Activated T-cell treated with anti-CD3 and anti-CD28 coated beads, Interleukin-2, amount 50 U/mL, for 24 hours (primary cell): Measurements from ENCODE around the gene PRKAG3.
"Not testable (repeated sequence)": the region's sequence is repeated elsewhere in the genome, so short reads cannot be mapped to it uniquely, and the experiment has no call there.

Experiments
- DNase-seq: peaks from one replicate; pipeline ENCODE4 v3.0.0-alpha.2; 2020
- H3K27ac Mint-ChIP-seq: 2 replicates; pipeline ENCODE4 v1.8.0; 2020; ENCODE audit warnings: mild to moderate bottlenecking, mixed read lengths
- H3K27me3 Mint-ChIP-seq: 2 replicates; pipeline ENCODE4 v1.8.0; 2020; ENCODE audit warnings: mixed read lengths
- H3K36me3 Mint-ChIP-seq: 2 replicates; pipeline ENCODE4 v1.8.0; 2020; ENCODE audit warnings: low read depth, mixed read lengths
- H3K4me1 Mint-ChIP-seq: 2 replicates; pipeline ENCODE4 v1.8.0; 2020; ENCODE audit warnings: low read depth, mixed read lengths
- H3K4me3 Mint-ChIP-seq: 2 replicates; pipeline ENCODE4 v1.8.0; 2020; ENCODE audit warnings: mild to moderate bottlenecking, moderate library complexity, mixed read lengths
- H3K9me3 Mint-ChIP-seq: 2 replicates; pipeline ENCODE4 v1.8.0; 2020; ENCODE audit warnings: mixed read lengths

Gene PRKAG3

DNA sequence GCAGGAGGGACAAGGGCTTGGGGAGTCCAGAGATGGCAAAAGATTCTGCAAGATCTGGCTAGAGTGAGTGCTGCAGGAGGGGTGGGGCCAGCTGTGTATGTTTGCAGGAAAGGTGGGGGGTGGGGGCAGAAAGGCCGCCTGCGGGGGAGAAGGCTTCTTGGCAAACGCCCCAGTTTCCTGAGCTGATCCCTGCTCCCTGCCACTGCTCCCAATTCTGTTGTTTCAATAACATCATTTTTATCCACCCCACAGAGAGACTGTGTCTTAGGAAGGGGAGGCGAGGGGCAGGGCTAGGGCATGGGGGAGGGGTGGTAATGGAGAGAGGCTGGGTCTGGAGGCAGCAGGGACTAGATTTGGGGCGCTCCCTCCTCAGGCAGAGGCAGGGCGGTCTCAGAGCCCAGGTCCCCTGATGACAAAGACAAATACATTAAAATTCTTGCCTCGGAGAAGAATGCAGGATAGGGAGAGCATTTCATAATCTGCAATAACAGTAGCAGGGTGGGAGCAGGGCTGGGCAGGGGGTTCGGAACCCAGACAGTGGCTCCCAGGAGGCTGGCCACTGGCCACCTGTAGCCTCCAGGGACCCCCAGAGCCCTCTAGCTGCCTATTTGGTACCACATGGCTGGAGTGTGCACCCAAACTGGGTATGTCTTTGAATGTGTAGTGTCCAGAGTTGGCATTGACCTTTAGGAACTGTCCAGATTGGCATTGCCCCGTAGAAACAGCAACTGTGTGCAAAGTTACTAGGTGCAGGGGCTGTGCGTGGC is 26.0 kb upstream of the PRKAG3 start:
- no peak for DNase-seq
- Mint-ChIP-seq H3K27ac (no peak overlapping the region), H3K9me3 (no peaks in the 10 kb centered on the region), H3K27me3 (peaks cover 86% of the 10 kb centered on the region), H3K4me3 (no peak overlapping the region), H3K4me1 (peaks cover 20% of the 10 kb centered on the region), H3K36me3 (no peaks in the 10 kb centered on the region)

DNA sequence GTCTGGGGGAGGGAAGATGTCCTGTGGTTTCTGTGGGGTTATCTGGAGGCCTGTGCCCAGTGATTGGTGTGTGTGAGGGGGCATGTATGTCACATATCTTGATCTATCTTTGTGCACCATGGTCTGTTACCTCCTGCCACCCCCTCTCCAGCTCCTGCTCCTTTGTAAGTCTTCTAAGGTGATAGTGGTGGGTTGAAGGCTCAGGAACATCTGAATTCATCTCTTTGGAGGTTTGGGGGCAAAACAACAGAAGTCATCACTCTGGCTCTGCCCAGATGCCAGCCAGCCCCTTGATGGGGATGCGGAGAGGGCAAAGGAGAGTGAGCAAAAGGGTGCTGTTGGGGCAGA is 25.3 kb upstream of the PRKAG3 start:
- Mint-ChIP-seq H3K27ac (no peak overlapping the region), H3K36me3 (no peaks in the 10 kb centered on the region), H3K4me3 (no peak overlapping the region), H3K4me1 (peaks cover 20% of the 10 kb centered on the region), H3K27me3 (peaks cover 84% of the 10 kb centered on the region), H3K9me3 (no peaks in the 10 kb centered on the region)
- DNase-seq, result no peak

DNA sequence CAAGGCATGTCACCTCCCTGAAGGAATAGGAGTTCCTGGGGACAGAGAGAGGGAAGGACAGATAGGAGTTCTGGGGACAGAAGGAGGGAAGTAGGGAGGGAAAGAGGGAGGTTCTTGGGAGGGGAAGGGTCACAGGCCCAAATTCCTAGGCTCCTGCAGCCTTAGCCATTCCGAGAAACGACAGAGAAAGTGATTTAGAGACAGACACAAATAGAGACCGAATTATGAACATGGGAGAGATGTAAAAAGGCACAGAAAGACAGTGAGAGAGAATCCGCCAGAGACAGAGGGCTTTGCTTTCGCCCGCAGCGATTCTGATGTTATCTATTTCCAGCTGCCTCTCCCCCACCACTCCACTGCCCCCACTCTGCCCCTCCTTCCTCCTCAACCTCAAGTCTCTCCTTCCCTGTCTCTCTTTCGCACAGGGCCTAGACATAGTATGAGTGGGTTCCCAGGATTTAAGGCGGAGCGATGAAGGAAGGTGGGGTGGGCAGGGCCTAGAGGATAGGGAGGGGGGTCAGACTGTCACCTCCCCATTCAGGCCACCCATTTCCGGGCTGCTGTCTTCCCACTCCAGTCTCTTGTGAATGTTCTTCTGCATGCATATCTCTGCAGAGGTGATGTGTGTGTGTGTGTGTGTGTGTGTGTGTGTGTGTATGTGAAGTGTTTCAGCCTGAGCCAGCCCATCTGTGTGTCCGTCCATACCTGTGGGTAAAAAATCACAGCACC is 24.7 kb upstream of the PRKAG3 start:
- Mint-ChIP-seq H3K36me3 (no peaks in the 10 kb centered on the region), H3K9me3 (no peaks in the 10 kb centered on the region), H3K27me3 (peaks cover 83% of the 10 kb centered on the region), H3K4me3 (no peak overlapping the region), H3K4me1 (peaks cover 20% of the 10 kb centered on the region), H3K27ac (no peak overlapping the region)
- no peak for DNase-seq

DNA sequence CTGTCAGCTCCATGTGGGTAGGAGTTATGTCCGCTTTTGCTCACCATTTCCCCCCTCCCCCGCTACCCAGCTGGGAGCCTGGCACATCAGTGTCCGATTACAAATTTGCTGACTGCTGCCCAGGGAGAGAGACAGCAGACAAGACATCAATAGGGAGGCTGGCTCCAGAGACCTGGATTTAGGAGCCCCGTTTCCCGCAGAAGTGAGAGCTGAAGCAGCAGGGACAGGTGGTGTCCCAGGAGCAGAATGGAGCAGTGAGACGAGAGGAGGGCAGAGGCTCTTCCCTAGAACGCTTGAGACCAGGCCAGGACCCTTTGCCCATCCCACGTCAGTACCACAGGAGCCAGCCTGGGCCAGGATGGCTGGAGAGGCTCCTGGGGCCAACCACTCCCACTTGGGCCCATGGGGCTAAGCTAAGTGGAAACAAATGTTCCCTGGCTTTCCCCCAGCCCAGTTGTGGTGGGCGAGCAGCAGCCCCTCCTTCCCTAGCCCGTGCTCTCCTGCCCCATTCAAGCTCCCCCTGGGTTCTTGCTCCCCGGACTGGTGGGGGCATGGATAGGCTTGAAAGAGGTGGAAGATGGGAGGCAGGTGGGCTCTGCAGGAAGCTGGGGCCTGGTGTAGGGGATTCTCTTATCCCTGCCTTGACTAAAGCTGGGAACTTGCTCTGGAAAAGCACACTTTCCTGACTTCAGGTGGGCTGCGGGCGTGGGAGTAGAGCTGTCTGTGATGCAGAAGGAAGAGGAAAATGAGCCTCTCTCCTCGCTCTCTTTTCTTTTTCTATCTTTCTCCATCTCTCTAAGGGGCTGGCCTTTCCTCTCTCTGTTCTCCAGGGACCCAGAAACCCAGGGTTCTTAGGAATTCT is 23.9 kb upstream of the PRKAG3 start:
- no peaks in the 10 kb centered on the region for H3K36me3 Mint-ChIP-seq
- peaks cover 82% of the 10 kb centered on the region for H3K27me3 Mint-ChIP-seq
- DNase-seq, result no peak
- H3K27ac Mint-ChIP-seq, result no peak overlapping the region
- H3K4me1 Mint-ChIP-seq, result peaks cover 14% of the 10 kb centered on the region
- H3K9me3 Mint-ChIP-seq, result no peaks in the 10 kb centered on the region
- H3K4me3 Mint-ChIP-seq, result no peak overlapping the region

DNA sequence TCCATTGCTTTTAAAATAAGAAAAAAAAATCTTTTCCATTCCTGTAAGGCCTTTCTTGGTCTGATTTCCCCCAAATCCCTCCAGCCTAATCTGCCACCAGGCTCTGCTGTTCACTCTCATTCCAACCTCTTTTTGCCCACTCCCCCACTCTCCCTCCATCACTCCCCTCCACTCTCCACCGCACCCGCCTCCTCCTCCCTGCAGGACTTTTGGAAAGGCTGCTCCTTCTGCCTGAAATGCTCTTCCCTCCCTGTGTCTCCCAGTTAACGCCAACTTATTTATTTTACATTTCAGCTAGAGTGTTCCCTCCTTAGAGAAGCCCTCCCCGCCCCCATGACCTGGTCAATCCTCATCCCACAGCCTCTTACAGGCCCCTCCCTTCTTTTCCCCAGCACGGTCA is 23.3 kb upstream of the PRKAG3 start:
- no peak overlapping the region for H3K4me3 Mint-ChIP-seq
- H3K4me1 Mint-ChIP-seq, result peaks cover 9% of the 10 kb centered on the region
- no peaks in the 10 kb centered on the region for H3K9me3 Mint-ChIP-seq
- peaks cover 82% of the 10 kb centered on the region for H3K27me3 Mint-ChIP-seq
- H3K27ac Mint-ChIP-seq, result no peak overlapping the region
- H3K36me3 Mint-ChIP-seq, result no peaks in the 10 kb centered on the region
- DNase-seq, result no peak

DNA sequence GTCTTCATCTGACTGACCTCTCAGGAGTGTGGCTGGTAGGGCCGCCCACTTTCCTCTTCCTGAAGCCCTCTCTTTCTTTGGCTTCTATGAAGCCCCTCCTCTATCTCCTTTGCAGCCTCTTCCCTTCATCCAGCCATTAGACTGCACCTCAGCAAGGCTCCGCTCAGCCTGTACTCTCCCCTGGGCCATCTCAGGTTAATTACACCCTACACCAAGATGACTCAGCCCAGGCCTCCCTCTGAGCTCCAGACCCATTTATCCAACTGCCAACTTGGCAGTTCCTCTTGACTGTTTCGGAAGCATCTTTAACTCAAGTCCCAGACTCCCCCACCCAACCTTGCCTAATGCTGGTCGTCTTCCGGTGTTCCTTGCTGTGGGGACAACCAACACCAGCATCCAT is 22.2 kb upstream of the PRKAG3 start:
- H3K9me3 Mint-ChIP-seq, result no peaks in the 10 kb centered on the region
- peaks cover 77% of the 10 kb centered on the region for H3K27me3 Mint-ChIP-seq
- DNase-seq, result no peak
- no peaks in the 10 kb centered on the region for H3K36me3 Mint-ChIP-seq
- H3K27ac Mint-ChIP-seq, result no peak overlapping the region
- no peak overlapping the region for H3K4me3 Mint-ChIP-seq
- peaks cover 4% of the 10 kb centered on the region for H3K4me1 Mint-ChIP-seq

DNA sequence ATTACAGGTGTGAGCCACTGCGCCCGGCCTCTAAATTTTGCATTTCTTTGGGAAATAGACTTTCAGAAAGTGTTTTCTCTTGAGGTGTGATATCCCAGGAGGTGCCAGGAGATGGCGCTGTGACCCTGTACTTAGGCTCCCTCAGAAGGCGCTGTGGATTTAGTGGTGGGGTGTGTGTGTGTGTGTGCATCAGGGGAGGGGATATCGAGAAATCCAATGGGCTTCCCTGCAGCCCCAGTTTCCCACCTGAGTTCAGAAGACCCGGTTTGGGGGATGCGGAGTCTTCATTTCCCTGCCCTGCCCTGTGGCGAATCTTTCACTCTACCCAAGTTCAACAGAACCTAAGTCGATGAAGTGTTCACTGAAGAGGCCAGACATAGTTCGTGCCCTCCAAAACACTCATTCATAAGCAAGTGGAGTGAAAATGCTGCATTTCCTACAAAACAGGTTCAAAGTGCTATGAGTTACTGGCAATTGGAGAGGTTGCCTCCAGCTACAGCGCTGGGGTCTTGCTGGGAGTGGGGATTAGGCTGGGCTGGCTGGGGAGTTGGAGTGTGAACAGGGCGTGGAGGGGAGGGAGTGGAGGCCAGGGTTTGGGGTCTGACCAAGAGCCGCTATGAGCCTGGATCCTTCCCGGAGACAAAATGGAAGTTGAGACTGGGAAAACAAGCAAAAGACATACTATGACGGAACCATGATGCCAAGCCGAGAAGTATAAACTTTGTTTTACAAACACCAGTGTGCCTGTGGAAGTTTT is 21.5 kb upstream of the PRKAG3 start:
- peaks cover 2% of the 10 kb centered on the region for H3K4me1 Mint-ChIP-seq
- no peak overlapping the region for H3K27ac Mint-ChIP-seq
- DNase-seq, result peak; percentile 78
- H3K36me3 Mint-ChIP-seq, result no peaks in the 10 kb centered on the region
- H3K9me3 Mint-ChIP-seq, result no peaks in the 10 kb centered on the region
- peaks cover 72% of the 10 kb centered on the region for H3K27me3 Mint-ChIP-seq
- H3K4me3 Mint-ChIP-seq, result no peak overlapping the region

DNA sequence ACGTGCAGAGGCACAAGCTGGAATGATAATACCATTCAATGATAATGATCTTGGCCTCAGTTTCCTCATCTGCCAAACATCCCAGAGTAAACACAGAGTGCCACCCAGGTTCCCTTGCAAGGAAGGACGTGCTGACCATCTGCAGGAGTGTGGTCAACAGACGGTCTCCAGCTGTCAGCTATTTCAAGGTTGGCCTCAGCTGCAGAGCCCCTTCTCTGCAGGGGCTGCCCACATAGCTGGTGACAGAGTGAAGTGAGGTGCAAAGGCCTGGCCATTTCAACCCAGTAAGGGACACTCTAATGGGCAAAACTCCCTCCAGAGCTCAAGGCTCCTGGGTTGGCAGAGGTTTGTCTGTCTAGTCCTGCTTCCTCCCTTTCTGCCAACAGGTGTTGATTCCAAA is 19.7 kb upstream of the PRKAG3 start:
- peaks cover 57% of the 10 kb centered on the region for H3K27me3 Mint-ChIP-seq
- H3K36me3 Mint-ChIP-seq, result no peaks in the 10 kb centered on the region
- H3K4me3 Mint-ChIP-seq, result no peak overlapping the region
- no peak overlapping the region for H3K27ac Mint-ChIP-seq
- no peaks in the 10 kb centered on the region for H3K9me3 Mint-ChIP-seq
- H3K4me1 Mint-ChIP-seq, result no peaks in the 10 kb centered on the region
- DNase-seq, result no peak

DNA sequence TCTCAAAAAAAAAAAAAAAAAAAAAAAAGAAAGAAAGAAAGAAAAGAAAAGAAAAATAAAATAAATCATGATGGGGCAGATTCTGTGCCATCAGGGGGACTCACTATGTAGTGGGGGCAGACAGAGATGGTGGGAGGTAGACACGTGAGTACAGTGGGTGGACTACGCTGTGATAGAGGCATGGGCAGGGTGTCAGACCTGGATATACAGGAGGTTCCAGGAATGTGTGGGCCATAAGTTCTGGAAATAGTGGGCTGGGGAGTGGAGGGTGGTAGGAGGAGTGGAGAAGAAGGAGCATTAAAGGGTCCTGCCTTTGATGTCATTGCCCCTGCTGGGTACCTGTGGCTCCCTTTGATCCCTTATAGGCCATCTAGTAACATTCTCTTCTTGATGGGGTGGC is 19.2 kb upstream of the PRKAG3 start:
- DNase-seq, result no peak
- no peaks in the 10 kb centered on the region for H3K9me3 Mint-ChIP-seq
- no peak overlapping the region for H3K4me3 Mint-ChIP-seq
- no peaks in the 10 kb centered on the region for H3K4me1 Mint-ChIP-seq
- H3K36me3 Mint-ChIP-seq, result no peaks in the 10 kb centered on the region
- H3K27me3 Mint-ChIP-seq, result peaks cover 52% of the 10 kb centered on the region
- no peak overlapping the region for H3K27ac Mint-ChIP-seq

DNA sequence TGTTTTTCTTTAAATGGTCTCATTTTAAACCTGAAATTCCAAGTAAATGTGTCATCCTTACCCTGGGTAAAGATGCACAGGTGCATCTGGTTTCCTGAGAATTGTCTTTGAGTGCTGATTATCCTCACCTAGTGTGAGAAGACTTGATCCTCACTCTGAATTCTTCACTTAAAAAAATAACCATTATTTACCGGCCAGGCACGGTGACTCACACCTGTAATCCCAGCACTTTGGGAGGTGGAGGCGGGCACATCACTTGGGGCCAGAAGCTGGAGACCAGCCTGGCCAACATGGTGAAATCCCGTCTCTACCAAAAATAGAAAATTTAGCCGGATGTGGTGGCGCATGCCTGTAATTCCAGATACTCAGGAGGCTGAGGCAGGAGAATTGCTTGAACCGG is 18.1 kb upstream of the PRKAG3 start:
- Mint-ChIP-seq H3K27me3 (peaks cover 44% of the 10 kb centered on the region), H3K4me1 (no peaks in the 10 kb centered on the region), H3K27ac (no peak overlapping the region), H3K36me3 (no peaks in the 10 kb centered on the region), H3K4me3 (no peak overlapping the region), H3K9me3 (no peaks in the 10 kb centered on the region)
- no peak for DNase-seq

DNA sequence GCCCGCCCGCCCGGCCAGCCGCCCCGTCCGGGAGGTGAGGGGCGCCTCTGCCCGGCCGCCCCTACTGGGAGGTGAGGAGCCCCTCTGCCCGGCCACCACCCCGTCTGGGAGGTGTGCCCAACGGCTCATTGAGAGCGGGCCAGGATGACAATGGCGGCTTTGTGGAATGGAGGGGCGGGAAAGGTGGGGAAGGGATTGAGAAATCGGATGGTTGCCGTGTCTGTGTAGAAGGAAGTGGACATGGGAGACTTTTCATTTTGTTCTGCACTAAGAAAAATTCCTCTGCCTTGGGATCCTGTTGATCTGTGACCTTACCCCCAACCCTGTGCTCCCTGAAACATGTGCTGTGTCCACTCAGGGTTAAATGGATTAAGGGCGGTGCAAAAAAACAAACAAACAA is 15.4 kb upstream of the PRKAG3 start:
- H3K4me3 Mint-ChIP-seq, H3K9me3 Mint-ChIP-seq, DNase-seq, H3K27ac Mint-ChIP-seq, H3K4me1 Mint-ChIP-seq, H3K36me3 Mint-ChIP-seq: not testable (repeated sequence)
- peaks cover 30% of the 10 kb centered on the region for H3K27me3 Mint-ChIP-seq

DNA sequence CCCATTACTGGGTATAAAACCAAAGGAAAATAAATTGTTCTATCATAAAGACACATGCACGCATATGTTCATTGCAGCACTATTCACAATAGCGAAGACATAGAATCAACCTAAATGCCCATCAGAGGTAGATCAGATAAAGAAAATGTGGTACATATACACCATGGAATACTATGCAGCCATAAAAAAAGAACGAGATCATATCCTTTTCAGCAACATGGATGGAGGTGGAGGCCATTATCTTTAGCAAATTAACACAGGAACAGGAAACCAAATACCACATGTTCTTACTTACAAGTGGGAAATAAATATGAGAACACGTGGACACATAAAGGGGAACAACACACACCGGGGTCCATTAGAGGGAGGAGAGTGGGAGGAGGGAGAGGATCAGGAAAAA is 12.7 kb upstream of the PRKAG3 start:
- peaks cover 35% of the 10 kb centered on the region for H3K27me3 Mint-ChIP-seq
- H3K9me3 Mint-ChIP-seq, H3K4me1 Mint-ChIP-seq, H3K36me3 Mint-ChIP-seq, H3K4me3 Mint-ChIP-seq, DNase-seq, H3K27ac Mint-ChIP-seq: not testable (repeated sequence)

DNA sequence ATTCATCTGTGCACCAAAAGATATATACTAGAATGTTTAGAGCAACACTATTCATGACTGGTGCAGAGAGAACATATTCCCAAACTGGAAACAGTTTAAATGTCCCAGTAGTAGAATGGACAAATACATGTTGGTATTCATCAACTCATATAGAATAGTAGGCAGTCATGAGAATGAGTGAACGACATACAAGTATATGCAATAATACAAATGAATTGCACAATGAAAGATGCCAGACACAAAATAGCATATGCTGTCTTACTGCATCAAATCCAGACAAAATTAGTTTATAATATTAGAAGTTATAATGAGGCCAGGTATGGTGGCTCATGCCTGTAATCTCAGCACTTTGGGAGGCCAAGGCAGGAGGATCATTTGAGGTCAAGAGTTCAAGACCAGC is 8.3 kb upstream of the PRKAG3 start:
- H3K36me3 Mint-ChIP-seq, result no peaks in the 10 kb centered on the region
- H3K27me3 Mint-ChIP-seq, result peaks cover 57% of the 10 kb centered on the region
- no peaks in the 10 kb centered on the region for H3K4me1 Mint-ChIP-seq
- H3K9me3 Mint-ChIP-seq, result peaks cover 6% of the 10 kb centered on the region
- DNase-seq, result no peak
- H3K27ac Mint-ChIP-seq, result no peak overlapping the region
- no peak overlapping the region for H3K4me3 Mint-ChIP-seq

DNA sequence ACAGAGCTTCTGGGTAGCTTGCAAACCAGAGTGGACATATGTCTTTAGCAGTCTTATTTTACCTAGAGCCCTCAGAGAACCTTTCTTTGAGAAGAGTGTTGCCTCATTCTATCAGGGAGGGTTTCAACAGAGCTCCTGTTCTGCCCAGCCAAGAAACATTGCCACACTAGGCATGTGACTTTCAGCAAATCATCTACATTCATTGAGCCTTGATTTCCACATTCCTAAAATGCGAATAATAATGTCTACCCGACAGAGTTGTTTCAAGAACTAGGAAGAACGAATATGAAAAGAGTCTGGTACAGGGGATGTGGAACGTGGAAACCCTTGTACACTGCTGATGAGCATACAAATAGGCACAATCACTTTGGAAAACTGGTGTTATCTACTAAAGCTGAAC is 7.8 kb upstream of the PRKAG3 start:
- no peaks in the 10 kb centered on the region for H3K4me1 Mint-ChIP-seq
- H3K27ac Mint-ChIP-seq, result no peak overlapping the region
- no peaks in the 10 kb centered on the region for H3K36me3 Mint-ChIP-seq
- DNase-seq, result no peak
- peaks cover 6% of the 10 kb centered on the region for H3K9me3 Mint-ChIP-seq
- no peak overlapping the region for H3K4me3 Mint-ChIP-seq
- H3K27me3 Mint-ChIP-seq, result peaks cover 60% of the 10 kb centered on the region
